HEK293 (cell line): ENCODE results near the gene PCDHB4.

Experiments
- GLI2 ChIP-seq: fragments of 450-650 bp; formaldehyde crosslinking; IDR thresholded peaks from 2 replicates; pipeline ENCODE4; 2017; ENCODE audit warnings: missing biosample characterization, missing genetic modification characterization, low read depth, borderline replicate concordance
- ZNF248 ChIP-seq: fragments of 450-650 bp; formaldehyde crosslinking; IDR thresholded peaks from 2 replicates; pipeline ENCODE4 v1.5.1; 2017; ENCODE audit warnings: missing biosample characterization, missing genetic modification characterization
- ZNF555 ChIP-seq: fragments of 450-650 bp; formaldehyde crosslinking; conservative IDR thresholded peaks from 2 replicates; pipeline ENCODE4 v1.5.1; 2017; ENCODE audit warnings: missing biosample characterization, mild to moderate bottlenecking, missing genetic modification characterization, inconsistent platforms
- ZNF626 ChIP-seq: fragments of 450-650 bp; sonication (Bioruptor Pico); formaldehyde crosslinking; IDR thresholded peaks from 2 replicates; pipeline ENCODE4 v1.5.1; 2018; ENCODE audit warnings: missing biosample characterization, missing genetic modification characterization, inconsistent platforms
- ZNF777 ChIP-seq: fragments of 450-650 bp; formaldehyde crosslinking; IDR thresholded peaks from 2 replicates; pipeline ENCODE4 v1.5.1; 2017; ENCODE audit warnings: missing biosample characterization, missing genetic modification characterization, borderline replicate concordance
- TF ChIP-seq, protein P1 (sequence below): fragments of 450-650 bp; formaldehyde crosslinking; IDR thresholded peaks from 2 replicates; pipeline ENCODE4 v1.5.1; 2016; ENCODE audit warnings: missing biosample characterization, missing genetic modification characterization
- TF ChIP-seq, protein P2 (sequence below): fragments of 450-650 bp; formaldehyde crosslinking; IDR thresholded peaks from 2 replicates; pipeline ENCODE4 v1.5.1; 2016; ENCODE audit warnings: missing biosample characterization, missing genetic modification characterization, low read depth

DNA sequence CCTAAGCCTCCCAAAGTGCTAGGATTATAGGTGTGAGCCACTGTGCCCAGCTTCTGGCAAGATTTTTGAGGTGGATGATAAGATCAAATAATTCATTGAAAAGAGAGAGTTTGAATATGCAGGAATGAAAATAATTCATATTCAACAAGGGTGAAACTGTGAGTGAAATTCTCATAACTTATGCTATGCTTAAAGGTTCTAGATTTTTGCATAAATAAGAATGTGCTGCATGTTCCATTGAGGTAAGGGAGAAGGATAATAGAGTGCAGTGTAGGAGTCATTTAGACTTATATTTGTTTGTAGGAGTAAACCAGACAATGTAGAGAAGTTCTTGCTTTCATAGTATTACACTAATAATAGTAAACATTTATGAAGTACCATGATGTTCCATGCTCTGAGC is 39.4 kb upstream of the PCDHB4 start:
- TF ChIP-seq, protein P1, sequence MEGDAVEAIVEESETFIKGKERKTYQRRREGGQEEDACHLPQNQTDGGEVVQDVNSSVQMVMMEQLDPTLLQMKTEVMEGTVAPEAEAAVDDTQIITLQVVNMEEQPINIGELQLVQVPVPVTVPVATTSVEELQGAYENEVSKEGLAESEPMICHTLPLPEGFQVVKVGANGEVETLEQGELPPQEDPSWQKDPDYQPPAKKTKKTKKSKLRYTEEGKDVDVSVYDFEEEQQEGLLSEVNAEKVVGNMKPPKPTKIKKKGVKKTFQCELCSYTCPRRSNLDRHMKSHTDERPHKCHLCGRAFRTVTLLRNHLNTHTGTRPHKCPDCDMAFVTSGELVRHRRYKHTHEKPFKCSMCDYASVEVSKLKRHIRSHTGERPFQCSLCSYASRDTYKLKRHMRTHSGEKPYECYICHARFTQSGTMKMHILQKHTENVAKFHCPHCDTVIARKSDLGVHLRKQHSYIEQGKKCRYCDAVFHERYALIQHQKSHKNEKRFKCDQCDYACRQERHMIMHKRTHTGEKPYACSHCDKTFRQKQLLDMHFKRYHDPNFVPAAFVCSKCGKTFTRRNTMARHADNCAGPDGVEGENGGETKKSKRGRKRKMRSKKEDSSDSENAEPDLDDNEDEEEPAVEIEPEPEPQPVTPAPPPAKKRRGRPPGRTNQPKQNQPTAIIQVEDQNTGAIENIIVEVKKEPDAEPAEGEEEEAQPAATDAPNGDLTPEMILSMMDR: no peak
- TF ChIP-seq ZNF555 (tag by site-specific recombination) (no peak), ZNF248 (no peak), GLI2 (no peak), ZNF626 (tag by site-specific recombination) (no peak), ZNF777 (no peak)
- TF ChIP-seq, protein P2, sequence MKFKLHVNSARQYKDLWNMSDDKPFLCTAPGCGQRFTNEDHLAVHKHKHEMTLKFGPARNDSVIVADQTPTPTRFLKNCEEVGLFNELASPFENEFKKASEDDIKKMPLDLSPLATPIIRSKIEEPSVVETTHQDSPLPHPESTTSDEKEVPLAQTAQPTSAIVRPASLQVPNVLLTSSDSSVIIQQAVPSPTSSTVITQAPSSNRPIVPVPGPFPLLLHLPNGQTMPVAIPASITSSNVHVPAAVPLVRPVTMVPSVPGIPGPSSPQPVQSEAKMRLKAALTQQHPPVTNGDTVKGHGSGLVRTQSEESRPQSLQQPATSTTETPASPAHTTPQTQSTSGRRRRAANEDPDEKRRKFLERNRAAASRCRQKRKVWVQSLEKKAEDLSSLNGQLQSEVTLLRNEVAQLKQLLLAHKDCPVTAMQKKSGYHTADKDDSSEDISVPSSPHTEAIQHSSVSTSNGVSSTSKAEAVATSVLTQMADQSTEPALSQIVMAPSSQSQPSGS (tag by site-specific recombination): no peak
